ENCODE results near the gene FOSB.

DNA sequence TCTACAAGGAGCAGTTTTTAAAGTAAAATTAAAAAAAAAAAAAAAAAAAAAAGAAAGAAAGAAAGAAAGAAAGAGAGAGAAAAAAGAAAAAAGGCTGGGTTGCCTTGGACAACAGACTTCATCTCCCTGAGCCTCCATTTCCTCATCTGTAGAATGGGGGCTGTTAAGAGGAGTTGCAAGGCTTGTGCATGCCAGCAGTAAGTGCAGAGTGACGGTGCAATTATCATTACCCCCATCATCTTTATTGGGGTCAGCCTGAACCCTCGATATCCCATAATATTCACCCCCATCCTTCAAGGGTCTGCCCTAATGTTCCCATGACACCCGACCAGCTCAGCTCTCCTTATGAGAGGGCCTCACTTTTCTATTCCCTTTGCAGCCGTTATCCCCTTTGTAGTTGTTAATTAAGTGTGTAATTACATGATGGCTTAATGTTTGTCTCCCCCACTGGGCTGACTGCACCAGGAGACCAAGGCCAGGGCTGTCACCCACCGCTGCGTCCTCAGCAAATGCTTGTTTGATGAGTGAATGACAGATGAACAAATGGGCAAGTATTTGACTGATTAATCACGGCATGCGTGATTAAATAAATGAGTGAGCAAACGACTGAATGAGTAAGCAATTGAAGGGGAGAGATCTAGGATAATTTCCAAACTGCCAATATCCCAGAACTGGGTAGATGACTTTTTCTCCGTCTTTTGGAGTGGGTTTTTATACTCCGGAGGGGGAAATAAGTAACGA, 10.1 kb downstream of the FOSB start:
- TF ChIP-seq EZH2 (IDR thresholded peaks at IDR 0.05; ENCODE audit: borderline replicate concordance, insufficient read depth, low read length, poor library complexity, severe bottlenecking) (no peak), MXI1 (conservative IDR thresholded peaks at IDR 0.05; ENCODE audit: poor library complexity, severe bottlenecking) (no peak), POLR2AphosphoS5 (IDR thresholded peaks at IDR 0.05) (no peak)
- TF ChIP-seq, protein P1, sequence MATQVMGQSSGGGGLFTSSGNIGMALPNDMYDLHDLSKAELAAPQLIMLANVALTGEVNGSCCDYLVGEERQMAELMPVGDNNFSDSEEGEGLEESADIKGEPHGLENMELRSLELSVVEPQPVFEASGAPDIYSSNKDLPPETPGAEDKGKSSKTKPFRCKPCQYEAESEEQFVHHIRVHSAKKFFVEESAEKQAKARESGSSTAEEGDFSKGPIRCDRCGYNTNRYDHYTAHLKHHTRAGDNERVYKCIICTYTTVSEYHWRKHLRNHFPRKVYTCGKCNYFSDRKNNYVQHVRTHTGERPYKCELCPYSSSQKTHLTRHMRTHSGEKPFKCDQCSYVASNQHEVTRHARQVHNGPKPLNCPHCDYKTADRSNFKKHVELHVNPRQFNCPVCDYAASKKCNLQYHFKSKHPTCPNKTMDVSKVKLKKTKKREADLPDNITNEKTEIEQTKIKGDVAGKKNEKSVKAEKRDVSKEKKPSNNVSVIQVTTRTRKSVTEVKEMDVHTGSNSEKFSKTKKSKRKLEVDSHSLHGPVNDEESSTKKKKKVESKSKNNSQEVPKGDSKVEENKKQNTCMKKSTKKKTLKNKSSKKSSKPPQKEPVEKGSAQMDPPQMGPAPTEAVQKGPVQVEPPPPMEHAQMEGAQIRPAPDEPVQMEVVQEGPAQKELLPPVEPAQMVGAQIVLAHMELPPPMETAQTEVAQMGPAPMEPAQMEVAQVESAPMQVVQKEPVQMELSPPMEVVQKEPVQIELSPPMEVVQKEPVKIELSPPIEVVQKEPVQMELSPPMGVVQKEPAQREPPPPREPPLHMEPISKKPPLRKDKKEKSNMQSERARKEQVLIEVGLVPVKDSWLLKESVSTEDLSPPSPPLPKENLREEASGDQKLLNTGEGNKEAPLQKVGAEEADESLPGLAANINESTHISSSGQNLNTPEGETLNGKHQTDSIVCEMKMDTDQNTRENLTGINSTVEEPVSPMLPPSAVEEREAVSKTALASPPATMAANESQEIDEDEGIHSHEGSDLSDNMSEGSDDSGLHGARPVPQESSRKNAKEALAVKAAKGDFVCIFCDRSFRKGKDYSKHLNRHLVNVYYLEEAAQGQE (IDR thresholded peaks at IDR 0.05; ENCODE audit: borderline replicate concordance): no peak
- TF ChIP-seq, protein P2, sequence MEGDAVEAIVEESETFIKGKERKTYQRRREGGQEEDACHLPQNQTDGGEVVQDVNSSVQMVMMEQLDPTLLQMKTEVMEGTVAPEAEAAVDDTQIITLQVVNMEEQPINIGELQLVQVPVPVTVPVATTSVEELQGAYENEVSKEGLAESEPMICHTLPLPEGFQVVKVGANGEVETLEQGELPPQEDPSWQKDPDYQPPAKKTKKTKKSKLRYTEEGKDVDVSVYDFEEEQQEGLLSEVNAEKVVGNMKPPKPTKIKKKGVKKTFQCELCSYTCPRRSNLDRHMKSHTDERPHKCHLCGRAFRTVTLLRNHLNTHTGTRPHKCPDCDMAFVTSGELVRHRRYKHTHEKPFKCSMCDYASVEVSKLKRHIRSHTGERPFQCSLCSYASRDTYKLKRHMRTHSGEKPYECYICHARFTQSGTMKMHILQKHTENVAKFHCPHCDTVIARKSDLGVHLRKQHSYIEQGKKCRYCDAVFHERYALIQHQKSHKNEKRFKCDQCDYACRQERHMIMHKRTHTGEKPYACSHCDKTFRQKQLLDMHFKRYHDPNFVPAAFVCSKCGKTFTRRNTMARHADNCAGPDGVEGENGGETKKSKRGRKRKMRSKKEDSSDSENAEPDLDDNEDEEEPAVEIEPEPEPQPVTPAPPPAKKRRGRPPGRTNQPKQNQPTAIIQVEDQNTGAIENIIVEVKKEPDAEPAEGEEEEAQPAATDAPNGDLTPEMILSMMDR (IDR thresholded peaks at IDR 0.05; ENCODE audit: poor library complexity, severe bottlenecking): no peak
